ENCODE measurements around the gene KIF16B. TPM values are rescaled to one million over a fixed set of nuclear protein-coding genes. Genes with fewer than 3 reads are reported as not detected.

KIF16B gene
- total and polyA plus RNA-seq, 2 donors (not counting 3 experiments of a cell fraction or from before 2014, with no cell fraction given), result 2.9 to 8.8 TPM

- intact Hi-C loops (cut with micrococcal nuclease), result no loop called here
Measured at GRCh38 chr20:16245879-16246278, 327.4 kb downstream of the KIF16B start.

More at GRCh38 chr20:16245879-16246278, 327.4 kb downstream of the KIF16B start:
- dilution Hi-C loops (cut with MboI; ENCODE audit: extremely low pct_ligation_motif_present, low sequenced_read_pairs), result no loop called here
- Histone ChIP-seq H3K4me2 (ENCODE audit: insufficient read depth, low read length) (no peak overlapping the region), H2AFZ (ENCODE audit: low read depth, low read length) (no peak overlapping the region), H3K4me3 (replicated peaks in 1 of 3; ENCODE audit: insufficient read depth in 1 of 3, low read depth in 1 of 3, low read length in 3 of 3) (no peak overlapping the region), H3K27ac (ENCODE audit: insufficient read depth, low read depth, low read length) (no peak overlapping the region), H3K4me1 (ENCODE audit: control insufficient read depth, extremely low read depth, insufficient read depth, low read length) (no peaks in the 10 kb centered on the region), H3K27me3 (ENCODE audit: control insufficient read depth in 2 of 2, insufficient read depth in 2 of 2, low read length in 2 of 2) (no peaks in the 10 kb centered on the region), H4K20me1 (replicated peaks; ENCODE audit: control insufficient read depth, extremely low read depth, insufficient read depth, low read length) (no peaks in the 10 kb centered on the region), H3K9me3 (replicated peaks; ENCODE audit: control insufficient read depth, insufficient read depth, low read length) (peaks cover 2% of the 10 kb centered on the region), H3K9ac (replicated peaks; ENCODE audit: extremely low read depth, insufficient read depth, low read length) (no peak overlapping the region), H3K79me2 (ENCODE audit: control insufficient read depth, insufficient read depth, low read length) (no peaks in the 10 kb centered on the region), H3K36me3 (ENCODE audit: control insufficient read depth in 2 of 2, extremely low read depth in 1 of 2, insufficient read depth in 2 of 2, low read length in 2 of 2) (no peaks in the 10 kb centered on the region), H3K9me1 (replicated peaks; ENCODE audit: control insufficient read depth, extremely low read depth, insufficient read depth, low read length) (no peaks in the 10 kb centered on the region)
- CTCF ChIA-PET, result no interaction called here
- DNase-seq (ENCODE audit: low read depth, low spot score) (no peak), FAIRE-seq (no peak)
- TF ChIP-seq JUN (IDR thresholded peaks at IDR 0.05; ENCODE audit: borderline replicate concordance, insufficient read depth, insufficient read length, low read depth) (no peak), MYC (IDR thresholded peaks at IDR 0.05; ENCODE audit: low read depth, low read length) (no peak), EZH2 (IDR thresholded peaks at IDR 0.05; ENCODE audit: borderline replicate concordance, low read depth, low read length, severe bottlenecking) (no peak), MAX (IDR thresholded peaks at IDR 0.05; ENCODE audit: insufficient read depth, insufficient read length) (no peak), POLR2AphosphoS5 (IDR thresholded peaks at IDR 0.05; ENCODE audit: insufficient read depth, low read depth, low read length) (no peak), CTCF (IDR thresholded peaks at IDR 0.05; ENCODE audit: extremely low read depth in 1 of 2, insufficient read depth in 1 of 2, low read depth in 1 of 2, low read length in 2 of 2) (no peak), POLR2A (IDR thresholded peaks at IDR 0.05; ENCODE audit: low read depth, low read length) (no peak), FOS (IDR thresholded peaks at IDR 0.05; ENCODE audit: borderline replicate concordance, insufficient read depth, low read length) (no peak), GATA2 (IDR thresholded peaks at IDR 0.05; ENCODE audit: insufficient read depth, insufficient read length, low read depth, low read length) (no peak)
- POLR2A ChIA-PET, result no interaction called here
- BruUV-seq (replicated peaks), result no TSS peak
